Endothelial cell of umbilical vein (primary cell): ENCODE results near the gene CLIC1.
"Not testable (repeated sequence)": the region's sequence is repeated elsewhere in the genome, so short reads cannot be mapped to it uniquely, and the experiment has no call there.

Experiments
- EZH2 ChIP-seq: IDR thresholded peaks from 2 replicates; pipeline ENCODE4 v1.6.1; 2012; ENCODE audit warnings: borderline replicate concordance, low read depth, mild to moderate bottlenecking, moderate library complexity, low read length, inconsistent platforms; ENCODE audit not compliant: severe bottlenecking
- MYC ChIP-seq: IDR thresholded peaks from one replicate; pipeline ENCODE4 v1.6.1; 2011; ENCODE audit warnings: mild to moderate bottlenecking, low read depth, low read length
- POLR2A ChIP-seq: IDR thresholded peaks from 2 replicates; pipeline ENCODE4 v1.6.1; 2012; ENCODE audit warnings: low read depth, mild to moderate bottlenecking, control low read depth, low read length
- POLR2AphosphoS5 ChIP-seq: IDR thresholded peaks from 2 replicates; pipeline ENCODE4 v1.6.1; 2012; ENCODE audit warnings: low read depth, mild to moderate bottlenecking, control low read depth, low read length, moderate library complexity; ENCODE audit not compliant: insufficient read depth
- TF ChIP-seq, protein P1 (sequence below): IDR thresholded peaks from 2 replicates; pipeline ENCODE4 v1.6.1; 2011; ENCODE audit not compliant: insufficient read depth, insufficient read length
- TF ChIP-seq, protein P2 (sequence below), 2 donors: IDR thresholded peaks; 1 replicate in 1 of 2; 2 replicates in 1 of 2; pipeline ENCODE4 v1.5.1; 2011; ENCODE audit warnings: low read length in 2 of 2, mild to moderate bottlenecking in 2 of 2, moderate library complexity in 2 of 2, control low read depth in 1 of 2, inconsistent platforms in 1 of 2, low read depth in 1 of 2; ENCODE audit not compliant: insufficient read depth in 1 of 2; ENCODE audit errors: extremely low read depth in 1 of 2

DNA sequence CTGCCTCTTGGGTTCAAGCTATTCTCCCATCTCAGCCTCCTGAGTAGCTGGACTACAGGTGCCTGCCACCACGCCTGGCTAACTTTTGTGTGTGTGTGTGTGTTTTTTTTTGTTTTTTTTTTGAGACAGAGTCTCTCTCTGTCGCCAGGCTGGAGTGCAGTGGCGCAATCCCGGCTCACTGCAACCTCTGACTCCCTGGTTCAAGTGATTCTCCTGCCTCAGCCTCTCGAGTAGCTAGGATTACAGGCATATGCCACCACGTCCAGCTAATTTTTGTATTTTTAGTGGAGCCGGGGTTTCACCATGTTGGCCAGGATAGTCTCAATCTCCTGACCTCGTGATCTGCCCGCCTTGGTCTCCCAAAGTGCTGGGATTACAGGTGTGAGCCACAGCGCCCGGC is 27.2 kb downstream of the CLIC1 start:
- TF ChIP-seq, protein P1, sequence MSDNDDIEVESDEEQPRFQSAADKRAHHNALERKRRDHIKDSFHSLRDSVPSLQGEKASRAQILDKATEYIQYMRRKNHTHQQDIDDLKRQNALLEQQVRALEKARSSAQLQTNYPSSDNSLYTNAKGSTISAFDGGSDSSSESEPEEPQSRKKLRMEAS, result not testable (repeated sequence)
- TF ChIP-seq, protein P2, sequence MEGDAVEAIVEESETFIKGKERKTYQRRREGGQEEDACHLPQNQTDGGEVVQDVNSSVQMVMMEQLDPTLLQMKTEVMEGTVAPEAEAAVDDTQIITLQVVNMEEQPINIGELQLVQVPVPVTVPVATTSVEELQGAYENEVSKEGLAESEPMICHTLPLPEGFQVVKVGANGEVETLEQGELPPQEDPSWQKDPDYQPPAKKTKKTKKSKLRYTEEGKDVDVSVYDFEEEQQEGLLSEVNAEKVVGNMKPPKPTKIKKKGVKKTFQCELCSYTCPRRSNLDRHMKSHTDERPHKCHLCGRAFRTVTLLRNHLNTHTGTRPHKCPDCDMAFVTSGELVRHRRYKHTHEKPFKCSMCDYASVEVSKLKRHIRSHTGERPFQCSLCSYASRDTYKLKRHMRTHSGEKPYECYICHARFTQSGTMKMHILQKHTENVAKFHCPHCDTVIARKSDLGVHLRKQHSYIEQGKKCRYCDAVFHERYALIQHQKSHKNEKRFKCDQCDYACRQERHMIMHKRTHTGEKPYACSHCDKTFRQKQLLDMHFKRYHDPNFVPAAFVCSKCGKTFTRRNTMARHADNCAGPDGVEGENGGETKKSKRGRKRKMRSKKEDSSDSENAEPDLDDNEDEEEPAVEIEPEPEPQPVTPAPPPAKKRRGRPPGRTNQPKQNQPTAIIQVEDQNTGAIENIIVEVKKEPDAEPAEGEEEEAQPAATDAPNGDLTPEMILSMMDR (IDR thresholded peaks at IDR 0.05; ENCODE audit: extremely low read depth in 1 of 2, insufficient read depth in 1 of 2, low read depth in 1 of 2, low read length in 2 of 2), result not testable (repeated sequence)
- not testable (repeated sequence) for TF ChIP-seq EZH2, POLR2A, POLR2AphosphoS5, MYC
